GM18873 (cell line): ENCODE results near the gene DYNLT1.
"Not testable (repeated sequence)": the region's sequence is repeated elsewhere in the genome, so short reads cannot be mapped to it uniquely, and the experiment has no call there.

Experiments
- ATAC-seq: cut with Tn5 transposase; IDR thresholded peaks from one replicate; pipeline ENCODE4 v1.9.1; 2021; ENCODE audit warnings: mild to moderate bottlenecking, moderate library complexity, moderate number of reproducible peaks; ENCODE audit not compliant: unreplicated experiment, low FRiP score

The DYNLT1 gene

DNA sequence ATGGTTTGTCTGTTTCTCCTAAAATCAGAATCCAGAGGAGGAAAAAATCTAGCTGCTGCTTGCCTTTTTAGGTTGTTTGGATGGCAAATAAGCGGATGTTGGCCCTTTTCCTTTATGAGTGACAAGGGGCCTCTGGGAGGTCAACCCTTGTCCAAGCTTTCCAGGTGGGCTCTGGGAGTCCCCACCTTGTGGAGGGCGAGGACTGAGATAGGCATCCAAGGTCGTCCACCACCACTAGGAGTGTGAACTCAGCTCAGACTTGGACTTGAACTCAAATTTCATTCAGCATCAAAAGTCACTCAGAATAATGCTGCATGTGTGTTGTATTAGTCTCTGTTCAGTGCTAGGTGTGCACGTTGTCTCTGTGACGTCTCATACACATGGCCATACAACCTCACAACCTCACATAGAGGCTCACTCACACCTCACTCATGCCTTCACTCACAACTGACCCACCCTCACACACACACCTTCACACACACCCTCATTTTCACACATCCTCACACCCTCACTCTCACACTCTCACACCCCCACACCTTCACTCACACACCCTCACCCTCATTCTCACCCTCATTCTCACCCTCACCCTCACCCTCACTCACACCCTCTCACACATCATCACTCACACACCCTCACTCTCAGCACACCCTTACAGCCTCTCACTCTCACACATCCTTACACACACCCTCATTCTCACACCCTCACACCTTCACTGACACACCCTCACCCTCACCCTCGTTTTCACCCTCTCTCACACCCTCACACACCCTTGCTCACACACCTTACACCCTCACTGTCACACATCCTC lies 18.0 kb downstream of the DYNLT1 start:
- no peak for ATAC-seq

DNA sequence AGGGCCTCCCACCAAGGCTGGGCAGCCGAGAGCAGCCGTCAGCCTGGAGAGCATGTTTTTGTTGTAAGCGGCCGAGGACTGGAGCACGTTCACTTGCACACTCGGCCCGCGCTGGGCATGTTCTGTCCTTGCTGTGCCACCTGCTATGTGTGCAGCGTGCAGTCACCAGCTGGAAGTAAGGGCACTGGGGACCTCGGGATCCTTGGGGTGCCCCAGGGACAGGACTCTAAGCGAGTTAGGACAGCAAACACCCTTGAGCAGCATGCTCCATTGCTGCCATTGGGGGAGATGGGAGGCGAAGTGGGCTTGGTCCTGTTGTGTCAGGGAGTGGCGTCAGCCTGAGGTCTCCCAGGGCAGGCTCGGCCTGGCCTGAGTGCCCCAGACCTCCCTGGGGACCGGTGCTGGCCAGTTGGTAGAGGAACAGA lies 18.6 kb downstream of the DYNLT1 start:
- ATAC-seq, result no peak

DNA sequence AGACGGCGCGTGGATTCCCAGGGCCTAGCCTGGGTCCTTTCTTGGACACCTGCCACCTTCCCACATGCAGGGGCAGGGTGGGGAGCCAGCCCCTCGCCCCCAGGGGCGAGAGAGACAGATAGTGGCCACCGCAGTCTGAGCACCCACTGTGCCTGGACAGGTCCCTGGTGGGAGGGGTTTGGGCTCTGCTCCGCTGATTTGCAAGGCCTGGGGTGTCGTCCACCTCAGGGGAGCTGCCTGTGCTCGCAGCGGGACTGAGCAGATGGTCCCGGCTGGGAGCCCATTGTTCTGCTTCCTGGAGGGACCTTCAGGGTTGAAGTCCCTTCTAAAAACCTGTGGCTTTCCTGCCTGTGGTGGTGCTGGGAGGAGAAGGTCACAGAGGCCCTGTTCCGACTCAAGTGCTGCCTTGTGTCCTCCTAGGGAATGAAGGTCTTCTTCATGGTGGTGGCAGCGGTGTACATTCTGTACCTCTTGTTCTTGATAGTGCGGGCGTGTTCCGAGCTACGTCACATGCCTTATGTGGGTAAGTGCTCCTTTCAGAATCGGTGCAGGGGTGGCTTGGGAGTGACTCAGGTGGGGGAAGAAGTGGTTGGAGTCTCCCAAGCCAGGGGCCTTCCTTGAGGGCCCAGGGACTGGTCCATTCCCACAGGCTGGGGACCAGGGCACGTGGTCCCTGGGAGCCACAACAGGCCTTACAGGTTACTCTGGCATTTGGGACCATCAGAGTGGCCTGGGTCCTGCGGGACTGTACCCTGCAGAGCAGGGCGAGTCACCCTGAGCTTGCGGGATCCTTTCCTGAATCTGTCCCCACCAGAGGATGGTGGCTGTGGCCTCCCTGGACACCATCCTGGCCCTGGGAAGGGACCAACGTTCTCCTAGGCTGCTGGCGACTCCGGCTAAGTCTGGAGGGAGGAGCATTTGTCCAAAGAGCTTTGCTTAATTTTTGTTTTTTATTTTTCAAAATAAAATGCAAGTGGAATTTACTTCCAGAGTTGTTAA lies 19.6 kb downstream of the DYNLT1 start:
- no peak for ATAC-seq

DNA sequence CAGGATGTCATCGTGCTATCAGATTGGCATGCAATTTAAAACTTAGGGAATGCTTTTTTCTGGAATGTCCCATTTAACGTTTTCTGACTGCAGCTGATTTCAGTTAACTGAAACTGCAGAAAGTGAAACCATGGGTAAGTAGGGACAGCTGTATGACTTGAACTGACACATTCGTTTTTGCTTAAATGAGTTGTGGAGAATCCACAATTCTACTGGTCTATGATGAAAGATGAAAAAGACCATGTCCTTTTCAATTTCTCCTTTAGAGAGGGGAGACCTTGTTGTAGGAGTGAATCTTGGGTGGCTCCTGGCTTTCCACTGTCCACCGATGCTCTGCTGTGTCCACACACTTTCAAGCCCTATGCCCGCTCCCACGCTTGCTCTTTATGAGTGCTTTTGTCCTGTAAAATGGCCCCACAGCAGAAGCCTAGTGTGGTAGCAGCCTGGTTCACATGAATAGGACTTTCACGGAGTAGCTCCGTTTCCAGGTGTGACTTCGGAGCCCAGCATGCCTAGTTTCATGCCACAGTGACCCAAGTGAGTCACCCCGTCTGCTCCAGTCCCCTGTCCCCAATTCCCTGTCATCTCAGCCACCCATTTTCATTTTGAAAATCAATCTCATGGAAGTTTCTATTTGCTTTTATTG lies 21.9 kb downstream of the DYNLT1 start:
- ATAC-seq, result no peak

DNA sequence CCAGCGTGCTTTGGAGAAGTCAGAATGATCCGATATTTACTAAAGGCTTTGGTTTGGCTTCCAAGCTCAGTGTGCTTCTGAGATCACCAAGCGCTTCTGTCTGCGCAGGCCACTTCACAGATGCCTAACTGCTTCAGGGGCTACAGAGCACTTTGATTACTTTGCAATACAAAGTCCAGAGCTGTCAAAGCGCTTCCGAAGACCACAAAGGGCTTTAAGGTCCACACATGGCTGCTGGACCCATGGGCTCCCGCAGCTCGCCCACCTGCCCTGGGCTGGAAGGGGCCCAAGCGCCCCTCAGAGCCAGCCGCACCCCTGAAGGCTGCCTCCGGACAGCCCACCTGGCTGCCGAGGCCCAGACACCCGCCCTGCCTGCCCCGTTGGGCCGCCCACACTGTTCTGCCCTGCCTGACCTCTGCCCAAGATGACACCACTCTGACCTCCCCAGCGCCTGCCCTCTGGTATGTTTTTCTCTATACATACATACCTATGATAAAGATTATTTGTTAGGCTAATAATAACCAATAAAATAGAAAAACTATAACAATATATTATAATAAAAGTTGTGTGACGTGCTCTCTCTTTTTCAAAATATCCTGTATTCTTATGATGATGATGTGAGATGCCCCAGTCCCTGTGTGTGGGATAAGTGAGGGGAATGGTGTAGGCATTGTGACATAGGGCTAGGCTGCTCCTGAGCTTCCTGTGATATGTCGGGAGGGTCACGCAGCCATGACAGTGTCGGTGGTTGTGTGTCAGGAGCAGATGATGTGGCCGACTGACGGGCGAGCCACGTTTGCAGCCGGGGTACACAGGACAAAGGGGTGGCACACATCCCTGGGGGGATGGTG lies 22.6 kb downstream of the DYNLT1 start:
- ATAC-seq, result no peak

DNA sequence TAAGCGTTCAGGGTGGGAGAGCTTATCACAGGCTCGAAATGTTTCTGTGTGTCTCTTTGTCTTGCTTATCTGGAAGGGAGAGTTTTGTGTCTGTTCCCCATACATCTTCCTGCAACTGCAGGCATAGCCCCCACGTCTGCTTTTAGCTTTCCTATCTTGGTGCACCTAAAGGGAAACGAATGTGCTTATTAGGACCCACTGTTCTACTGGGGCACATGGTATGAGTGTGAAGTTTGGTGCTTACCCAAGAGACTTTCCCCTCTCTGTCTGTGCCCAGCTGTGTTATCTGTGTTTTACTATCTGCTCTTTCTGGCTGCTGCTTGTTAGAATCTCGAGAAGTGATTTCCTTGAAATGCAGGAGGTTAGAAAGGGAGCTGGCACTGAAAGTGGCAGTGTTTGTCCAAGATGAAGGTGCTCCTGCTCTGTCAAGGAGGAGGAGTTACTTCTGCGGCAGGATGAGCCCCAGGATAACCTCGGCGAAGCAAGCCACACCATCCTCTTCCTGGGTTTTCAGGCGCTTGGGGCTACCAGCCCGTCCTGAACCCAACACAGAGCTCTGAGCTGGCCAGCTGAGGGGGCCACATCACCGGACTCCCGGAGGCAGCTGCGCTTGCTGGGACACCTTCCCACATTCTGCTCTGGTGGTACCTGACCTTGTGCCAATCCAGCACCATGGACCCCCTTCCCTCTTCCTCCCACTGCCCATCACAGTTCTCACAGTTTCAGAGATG lies 23.4 kb downstream of the DYNLT1 start:
- ATAC-seq, result no peak

DNA sequence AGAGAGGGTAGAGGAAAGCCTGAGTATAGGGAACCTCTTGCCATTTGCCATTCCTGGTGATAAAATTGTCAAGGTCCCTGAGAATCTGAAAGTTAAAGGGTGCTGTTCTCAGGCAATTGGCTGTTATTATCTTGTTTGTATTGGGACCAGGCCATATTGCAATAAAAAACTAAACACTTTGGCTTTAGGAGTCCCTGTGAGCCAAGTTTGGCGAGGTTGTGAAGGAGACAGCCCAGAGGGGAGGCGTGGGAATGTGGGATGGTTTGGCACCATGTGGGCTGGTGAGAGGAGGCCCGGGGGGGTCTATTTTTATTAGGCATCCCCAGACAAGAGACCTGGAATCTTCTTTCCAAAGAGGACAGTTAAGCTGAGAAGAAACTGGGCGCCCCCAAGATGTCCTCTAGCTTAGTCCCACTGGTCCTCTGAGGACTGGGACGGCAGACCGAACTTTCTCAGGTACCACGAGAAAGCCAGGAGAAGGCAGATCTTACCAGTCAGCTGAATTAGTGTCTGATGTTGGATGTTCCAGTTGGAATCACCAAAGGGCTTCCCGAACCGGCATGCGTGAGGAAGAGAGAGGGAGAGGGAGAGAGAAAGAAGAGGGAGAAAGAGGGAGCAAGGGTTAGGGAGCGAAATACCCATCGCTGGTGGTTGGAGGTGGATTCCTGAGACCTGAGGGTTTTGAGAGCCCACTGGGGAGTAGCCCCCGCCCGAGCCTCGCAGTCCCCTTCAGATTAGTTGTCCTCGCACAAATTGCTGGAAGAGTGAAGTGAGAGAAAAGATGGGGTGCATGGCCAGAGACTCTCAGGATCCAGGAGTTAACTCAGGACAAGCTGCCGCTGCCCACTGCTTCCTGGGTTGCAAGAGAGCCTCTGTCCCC lies 24.4 kb downstream of the DYNLT1 start:
- no peak for ATAC-seq

DNA sequence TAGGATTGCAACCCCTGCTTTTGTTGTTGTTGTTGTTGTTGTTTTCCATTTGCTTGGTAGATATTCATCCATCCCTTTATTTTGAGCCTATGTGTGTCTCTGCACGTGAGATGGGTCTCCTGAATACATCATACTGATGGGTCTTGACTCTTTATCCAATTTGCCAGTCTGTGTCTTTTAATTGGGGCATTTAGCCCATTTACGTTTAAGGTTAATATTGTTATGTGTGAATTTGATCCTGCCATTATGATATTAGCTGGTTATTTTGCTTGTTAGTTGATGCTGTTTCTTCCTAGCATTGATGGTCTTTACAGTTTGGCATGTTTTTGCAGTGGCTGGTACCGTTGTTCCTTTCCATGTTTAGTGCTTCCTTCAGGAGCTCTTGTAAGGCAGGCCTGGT lies 26.3 kb downstream of the DYNLT1 start:
- ATAC-seq, result not testable (repeated sequence)

DNA sequence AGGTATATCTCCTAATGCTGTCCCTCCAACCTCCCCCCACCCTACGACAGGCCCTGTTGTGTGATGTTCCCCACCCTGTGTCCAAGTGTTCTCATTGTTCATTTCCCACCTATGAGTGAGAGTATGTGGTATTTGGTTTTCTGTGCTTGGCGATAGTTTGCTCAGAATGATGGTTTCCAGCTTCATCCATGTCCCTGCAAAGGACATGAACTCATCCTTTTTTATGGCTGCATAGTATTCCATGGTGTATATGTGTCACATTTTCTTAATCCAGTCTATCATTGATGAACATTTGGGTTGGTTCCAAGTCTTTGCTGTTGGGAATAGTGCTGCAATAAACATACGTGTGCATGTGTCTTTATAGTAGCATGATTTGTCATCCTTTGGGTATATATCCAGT lies 29.9 kb downstream of the DYNLT1 start:
- not testable (repeated sequence) for ATAC-seq

DNA sequence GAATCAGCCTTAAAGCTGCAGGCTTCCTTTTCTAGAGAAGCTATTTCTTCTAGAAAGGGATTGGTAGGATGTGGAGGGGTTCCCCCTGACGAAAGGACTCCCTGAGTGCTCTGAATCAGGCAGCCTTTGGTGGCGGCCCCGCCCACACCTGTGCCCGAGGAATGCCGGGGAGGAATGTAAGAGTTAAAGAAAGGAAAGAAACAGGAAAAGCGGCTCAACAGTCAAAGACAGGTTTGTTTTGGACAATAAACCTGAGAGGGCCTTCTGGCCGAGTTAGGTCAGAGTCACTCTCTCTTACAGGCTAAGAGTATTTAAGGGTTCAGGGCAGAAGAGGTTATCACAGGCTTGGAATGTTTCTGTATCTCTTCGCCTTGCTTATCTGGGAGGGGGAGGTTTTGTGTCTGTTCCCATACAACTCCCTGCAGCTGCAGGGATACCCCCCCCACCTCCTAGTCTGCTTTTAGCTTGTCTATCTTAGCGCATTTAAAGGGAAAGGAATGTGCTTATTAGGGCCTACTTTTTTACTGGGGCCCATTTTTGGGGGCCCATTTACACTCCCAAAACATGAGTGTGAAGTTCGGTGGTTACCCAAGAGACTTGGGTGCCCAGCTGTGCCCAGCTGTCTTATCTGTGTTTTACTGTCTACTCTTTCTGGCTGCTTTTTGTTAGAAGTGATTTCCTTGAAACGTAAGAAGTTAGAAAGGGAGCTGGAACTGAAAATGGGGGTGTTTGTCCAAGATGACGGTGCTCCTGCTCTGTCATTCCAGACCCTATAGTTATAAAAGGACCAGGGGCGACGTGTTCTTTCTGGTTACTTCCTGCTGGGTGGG lies 32.8 kb downstream of the DYNLT1 start:
- no peak for ATAC-seq

DNA sequence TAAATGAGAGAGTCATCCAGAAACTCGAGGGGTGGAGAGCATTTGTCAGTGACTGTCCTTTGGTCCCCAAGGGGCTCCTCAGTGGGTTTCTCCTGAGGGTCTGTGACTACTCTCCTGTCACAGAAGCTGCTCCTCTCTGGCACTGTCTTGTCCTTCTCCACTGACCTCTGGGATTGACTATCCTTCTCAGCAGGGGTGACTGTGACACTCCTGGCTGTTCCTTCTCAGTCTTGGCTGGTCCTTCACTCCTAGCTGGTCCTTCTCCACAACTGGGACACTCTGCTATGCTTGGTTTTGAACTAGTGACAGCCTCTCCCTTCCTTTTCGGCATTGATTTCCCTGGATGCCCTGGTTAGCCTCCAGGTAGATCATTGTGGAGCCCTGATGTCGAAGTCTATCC lies 33.5 kb downstream of the DYNLT1 start:
- ATAC-seq, result no peak

DNA sequence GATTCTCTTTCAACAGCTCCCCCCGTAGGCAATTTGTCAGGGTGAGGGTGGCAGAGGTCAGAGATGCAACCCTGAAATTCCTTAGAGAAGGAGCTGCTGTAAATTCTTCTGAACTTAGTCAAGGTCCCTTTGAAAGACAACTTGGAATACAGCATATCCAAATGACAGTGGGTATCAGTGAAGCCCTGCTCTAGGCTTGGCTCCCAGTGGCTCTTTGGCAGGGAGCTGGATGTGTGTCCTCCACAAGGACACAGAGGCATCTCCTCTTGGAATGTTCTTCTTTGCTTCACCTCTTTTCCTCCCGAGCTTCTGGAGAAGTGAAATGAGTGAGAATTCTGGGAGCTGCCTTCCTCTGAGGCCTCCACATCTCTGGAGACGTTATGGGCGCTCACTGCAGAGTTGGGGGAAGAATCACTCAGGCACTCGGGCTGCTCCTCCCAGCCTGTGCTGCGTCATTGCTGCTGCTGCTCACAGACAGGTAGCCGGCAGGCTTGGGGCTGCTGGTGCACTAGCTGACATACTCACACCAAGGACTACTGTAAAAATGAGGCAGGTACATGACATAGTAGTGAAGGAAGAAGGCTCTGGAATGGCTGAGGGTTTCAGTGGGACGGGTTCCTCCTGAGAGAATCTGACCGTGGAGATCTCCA lies 34.1 kb downstream of the DYNLT1 start:
- ATAC-seq, result no peak

DNA sequence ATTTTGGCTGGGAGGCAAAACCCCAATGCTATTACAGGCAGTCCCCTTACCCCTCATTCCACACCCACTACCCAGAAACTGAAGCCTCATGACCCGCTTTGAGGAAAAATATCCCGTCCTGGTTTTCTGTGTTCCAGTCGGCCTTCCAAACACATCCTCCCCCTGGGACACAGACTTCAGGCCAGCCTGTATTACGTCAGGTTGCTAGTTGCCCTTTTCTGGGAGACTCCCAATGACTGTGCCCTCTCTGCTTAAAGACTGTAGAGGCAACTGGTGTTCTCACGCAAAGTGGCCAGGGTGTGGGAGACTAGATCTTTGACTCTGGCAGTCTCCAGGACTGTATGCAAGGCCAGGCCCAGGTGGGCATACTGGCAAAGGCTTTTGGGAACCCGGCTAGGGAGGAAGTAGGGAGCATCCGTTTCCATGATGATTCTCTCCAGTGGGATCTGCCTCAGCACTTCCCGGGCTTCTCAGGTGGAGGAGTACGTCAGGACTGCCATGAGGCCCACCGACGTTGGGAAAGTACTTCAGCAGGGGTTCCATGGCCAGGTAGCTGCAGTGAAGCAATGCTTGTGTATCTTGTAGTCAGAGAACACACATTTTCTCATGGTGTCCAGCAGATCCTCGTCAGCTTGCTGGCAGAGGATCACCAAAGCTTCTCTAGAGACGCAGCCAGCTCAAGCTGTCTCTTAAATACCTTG lies 34.9 kb downstream of the DYNLT1 start:
- ATAC-seq, result no peak

DNA sequence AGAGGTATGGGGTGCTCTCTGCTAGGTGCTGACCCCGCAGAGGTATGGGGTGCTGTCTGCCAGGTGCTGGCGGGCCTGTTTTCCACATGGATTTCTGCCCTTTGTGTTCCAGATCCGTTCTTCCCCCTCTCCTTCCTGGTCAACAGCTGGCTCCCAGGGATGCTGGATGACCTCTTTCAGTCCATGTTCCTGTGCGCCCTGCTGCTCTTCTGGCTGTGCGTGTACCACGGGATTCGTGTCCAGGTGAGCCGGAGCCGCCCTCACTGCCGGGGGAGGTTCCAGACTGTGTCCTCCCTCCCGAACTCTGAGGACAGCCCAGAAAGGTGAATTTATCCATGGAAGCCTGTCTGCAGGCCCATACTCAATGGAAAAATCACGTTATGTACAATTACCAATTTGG lies 36.3 kb downstream of the DYNLT1 start:
- no peak for ATAC-seq

DNA sequence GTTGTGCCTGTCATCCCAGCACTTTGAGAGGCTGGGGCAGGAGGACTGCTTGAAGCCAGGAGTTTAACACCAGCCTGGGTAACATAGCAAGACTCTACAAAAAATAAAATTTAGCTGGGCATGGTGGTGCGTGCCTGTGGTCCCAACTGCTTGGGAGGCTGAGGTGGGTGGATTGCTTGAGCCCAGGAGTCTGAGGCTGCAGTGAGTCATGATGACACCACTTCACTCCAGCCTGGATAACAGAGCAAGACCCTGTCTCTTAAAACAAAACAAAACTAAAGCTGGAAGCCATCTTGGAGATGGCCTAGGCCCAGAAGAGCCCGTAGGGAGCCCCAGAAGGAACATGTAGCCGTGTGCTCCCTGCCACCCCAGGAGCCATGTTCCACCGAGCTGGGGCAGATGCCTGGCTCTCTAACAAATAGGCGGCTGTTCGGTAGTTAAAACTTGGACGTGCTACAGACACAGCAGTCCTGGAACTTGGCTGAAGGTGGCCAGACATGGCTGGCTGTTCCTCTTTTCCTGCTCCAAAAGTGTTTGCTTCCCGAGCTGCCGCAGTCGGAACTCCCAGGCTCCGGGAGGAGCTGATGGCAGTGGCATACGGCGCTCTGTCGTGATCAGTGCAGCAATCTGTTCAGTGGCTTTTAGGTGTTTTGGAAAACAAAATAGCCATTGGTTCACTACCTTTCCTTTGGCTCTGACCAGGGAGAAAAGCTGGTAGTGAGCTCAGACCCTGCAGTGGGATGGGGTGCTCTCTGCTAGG lies 37.0 kb downstream of the DYNLT1 start:
- no peak for ATAC-seq

DNA sequence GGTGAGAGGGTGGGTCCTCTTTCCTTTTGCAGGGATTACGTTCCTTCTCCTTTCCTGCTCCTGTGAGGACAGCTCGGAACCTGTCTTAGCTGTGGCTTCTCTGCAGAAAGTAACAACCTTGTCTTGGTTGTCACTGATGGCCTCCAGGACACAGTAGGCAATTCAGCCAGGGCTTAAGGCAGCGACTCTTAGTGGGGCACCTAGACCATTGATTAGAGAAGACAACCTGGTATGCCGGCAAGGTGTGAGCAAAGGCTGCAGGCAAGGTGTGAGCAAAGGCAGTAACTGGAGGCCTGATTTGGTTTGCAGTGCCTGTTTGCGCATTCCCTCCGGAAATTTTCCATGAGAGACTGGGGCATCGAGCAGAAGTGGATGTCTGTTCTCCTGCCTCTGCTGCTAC lies 37.6 kb downstream of the DYNLT1 start:
- ATAC-seq, result no peak
